SK-N-SH (cell line): Measurements from ENCODE around the gene RNASEH1. TPM values are rescaled to one million over a fixed set of nuclear protein-coding genes. Genes with fewer than 3 reads are reported as not detected.

Experiments used
- CTCF ChIA-PET: fragments of 300-600, 350-600 bp; formaldehyde crosslinking; extraction: SDS; loops from one replicate; lab custom pipeline; 2021; lab: Yijun Ruan, JAX
- POLR2A ChIA-PET: fragments of 350-600 bp; sonication (Branson Sonifier 250); formaldehyde crosslinking; extraction: SDS; loops from one replicate; lab custom pipeline; 2020; ENCODE audit warnings: antibody characterized with exemption, inconsistent platforms; lab: Yijun Ruan, JAX
- DNase-seq: peaks from one replicate; pipeline ENCODE4 v3.0.0; 2012
- H2AFZ ChIP-seq: fragments of 200-600 bp; sonication (generic); 2 replicates; pipeline ENCODE4 v1.8.1; 2016; ENCODE audit warnings: antibody characterized with exemption, mild to moderate bottlenecking, low read depth
- H3F3A ChIP-seq: fragments of 200-600 bp; sonication (generic); replicated peaks from 2 replicates; pipeline ENCODE3; 2016; ENCODE audit warnings: antibody characterized with exemption, mild to moderate bottlenecking; ENCODE audit not compliant: insufficient read depth
- H3K27ac ChIP-seq, 2 experiments: fragments of 200-500 bp in 1 of 2; fragments of 200-600 bp in 1 of 2; sonication (Bioruptor generic) in 1 of 2; sonication (generic), shearing (Covaris generic) in 1 of 2; 2 replicates each; pipeline versions ENCODE4 v1.5.1 to v1.6.1; 2014 to 2016; ENCODE audit warnings: low read depth in 2 of 2, inconsistent platforms in 1 of 2, low read length in 1 of 2, mild to moderate bottlenecking in 1 of 2, mixed read lengths in 1 of 2
- H3K27me3 ChIP-seq: fragments of 200-600 bp; sonication (generic), shearing (Covaris generic); 2 replicates; pipeline ENCODE4 v1.6.1; 2016; ENCODE audit warnings: mixed run types; ENCODE audit not compliant: insufficient read depth
- H3K36me3 ChIP-seq, 2 experiments: fragments of 200-500 bp in 1 of 2; fragments of 200-600 bp in 1 of 2; sonication (Bioruptor generic) in 1 of 2; sonication (generic) in 1 of 2; replicated peaks in 1 of 2; 2 replicates each; pipeline versions ENCODE3 to v1.5.1; 2014 to 2016; ENCODE audit warnings: low read length in 1 of 2, mild to moderate bottlenecking in 1 of 2; ENCODE audit not compliant: insufficient read depth in 2 of 2, control insufficient read depth in 1 of 2
- H3K4me1 ChIP-seq, 2 experiments: fragments of 200-500 bp in 1 of 2; fragments of 200-600 bp in 1 of 2; sonication (Bioruptor generic) in 1 of 2; sonication (generic), shearing (Covaris generic) in 1 of 2; 2 replicates each; pipeline versions ENCODE4 v1.5.1 to v1.6.1; 2014 to 2016; ENCODE audit warnings: low read depth in 1 of 2, low read length in 1 of 2, mixed run types in 1 of 2; ENCODE audit not compliant: insufficient read depth in 2 of 2, control insufficient read depth in 1 of 2
- H3K4me2 ChIP-seq: fragments of 200-600 bp; sonication (generic), shearing (Covaris generic); 2 replicates; pipeline ENCODE4 v1.6.1; 2017; ENCODE audit warnings: mixed run types
- H3K4me3 ChIP-seq, 2 experiments: fragments of 200-500 bp in 1 of 2; fragments of 200-600 bp in 1 of 2; sonication (Bioruptor generic) in 1 of 2; sonication (generic), shearing (Covaris generic) in 1 of 2; 2 replicates each; pipeline versions ENCODE4 v1.5.1 to v1.8.1; 2014 to 2016; ENCODE audit warnings: low read depth in 2 of 2, inconsistent platforms in 1 of 2, low read length in 1 of 2, mild to moderate bottlenecking in 1 of 2, mixed read lengths in 1 of 2, moderate library complexity in 1 of 2
- H3K79me2 ChIP-seq: fragments of 200-600 bp; sonication (generic); 2 replicates; pipeline ENCODE4 v1.8.1; 2017; ENCODE audit warnings: mild to moderate bottlenecking; ENCODE audit not compliant: insufficient read depth
- H3K9ac ChIP-seq: fragments of 200-600 bp; sonication (generic); 2 replicates; pipeline ENCODE4 v1.6.1; 2017; ENCODE audit warnings: mixed run types
- H3K9me2 ChIP-seq: fragments of 200-600 bp; sonication (generic); 2 replicates; pipeline ENCODE4 v1.6.1; 2017; ENCODE audit warnings: mixed run types
- H3K9me3 ChIP-seq: fragments of 200-600 bp; sonication (generic); 2 replicates; pipeline ENCODE4 v1.6.1; 2017; ENCODE audit warnings: mixed run types, mild to moderate bottlenecking, moderate library complexity
- H4K20me1 ChIP-seq: fragments of 200-600 bp; sonication (generic); 2 replicates; pipeline ENCODE4 v1.6.1; 2017; ENCODE audit warnings: mild to moderate bottlenecking, mixed run types; ENCODE audit not compliant: insufficient read depth
- ELF1 ChIP-seq: IDR thresholded peaks from 2 replicates; pipeline ENCODE4 v1.4.0; 2012
- IRF3 ChIP-seq: fragments of 150-350 bp; IDR thresholded peaks from 2 replicates; pipeline ENCODE4 v1.6.1; 2016; ENCODE audit warnings: mild to moderate bottlenecking, low read depth, low read length
- JUND ChIP-seq: IDR thresholded peaks from 2 replicates; pipeline ENCODE4 v1.4.0; 2012
- MEF2A ChIP-seq: IDR thresholded peaks from 2 replicates; pipeline ENCODE4 v1.4.0; 2012; ENCODE audit warnings: low read depth, borderline replicate concordance
- MXI1 ChIP-seq: IDR thresholded peaks from 2 replicates; pipeline ENCODE4 v1.6.1; 2012; ENCODE audit warnings: mild to moderate bottlenecking, low read depth, low read length, improper control_type of control experiment
- RFX5 ChIP-seq: IDR thresholded peaks from 2 replicates; pipeline ENCODE4 v1.6.1; 2012; ENCODE audit warnings: mild to moderate bottlenecking, improper control_type of control experiment, low read length
- SIN3A ChIP-seq: IDR thresholded peaks from 2 replicates; pipeline ENCODE4 v1.6.1; 2012; ENCODE audit warnings: low read depth, mild to moderate bottlenecking, low read length, moderate library complexity, borderline replicate concordance
- TAF1 ChIP-seq: IDR thresholded peaks from 2 replicates; pipeline ENCODE4 v1.6.1; 2012; ENCODE audit warnings: low read depth, mild to moderate bottlenecking, low read length, moderate library complexity, borderline replicate concordance
- WGBS: methylation state at CpG from one replicate; pipeline ENCODE4 v1.1.6; 2017; ENCODE audit warnings: low lambda C conversion rate; 5-methylcytosine and 5-hydroxymethylcytosine counted together
- polyA plus RNA-seq, 3 experiments: library from polyadenylated mRNA; depleted of rRNA; stranded (reverse); fragments of >200 nt; gene quantifications; 2 replicates each; pipeline ENCODE4 v1.2.3, GENCODE V29; 2012
- TF ChIP-seq, protein P1 (sequence below): IDR thresholded peaks from 2 replicates; pipeline ENCODE4 v1.6.1; 2012; ENCODE audit warnings: mild to moderate bottlenecking, low read depth, low read length, moderate library complexity
- TF ChIP-seq, protein P2 (sequence below): fragments of 200-600 bp; sonication (generic); IDR thresholded peaks from 2 replicates; pipeline ENCODE4 v1.6.1; 2017; ENCODE audit warnings: antibody characterized with exemption, mild to moderate bottlenecking, moderate library complexity
- TF ChIP-seq, protein P3 (sequence below): IDR thresholded peaks from 2 replicates; pipeline ENCODE4 v1.4.0; 2012; ENCODE audit warnings: low read depth, borderline replicate concordance

Gene RNASEH1
- polyA plus RNA-seq, 1 of the 3 experiments (the other 2 are of a cell fraction), result 34.4 TPM

- TF ChIP-seq MXI1, result no peak
Observed at GRCh38 chr2:3598197-3598910, 40.2 kb upstream of the RNASEH1 start (continued).

DNA sequence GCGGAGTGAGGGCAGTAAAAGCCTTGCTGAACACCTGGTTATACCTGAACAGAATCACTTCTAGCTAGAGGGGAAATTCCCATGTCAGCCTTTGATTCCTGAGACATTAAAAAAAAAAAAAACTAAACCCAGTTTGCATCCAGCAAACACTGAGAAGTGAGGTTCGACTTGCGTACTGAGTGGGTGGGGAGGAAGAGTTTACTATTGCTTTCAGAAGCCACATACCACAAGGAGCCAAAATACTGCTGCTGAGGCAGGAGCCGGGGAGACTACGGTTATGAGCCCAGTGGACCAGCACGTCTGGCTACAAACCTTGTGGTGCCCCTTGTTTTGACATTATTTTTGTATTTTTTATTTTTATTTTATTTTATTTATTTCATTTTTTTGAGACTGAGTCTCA, 39.4 kb upstream of the RNASEH1 start:
- H4K20me1 ChIP-seq, result no peaks in the 10 kb centered on the region
- ChIA-PET CTCF (no interaction called here), POLR2A (no interaction called here)
- H3K4me2 ChIP-seq, result no peak overlapping the region
- no peaks in the 10 kb centered on the region for H3K9me2 ChIP-seq
- peaks cover 1% of the 10 kb centered on the region for H3F3A ChIP-seq
- no peaks in the 10 kb centered on the region for H3K27me3 ChIP-seq
- no peak overlapping the region for H2AFZ ChIP-seq
- H3K4me1 ChIP-seq, result peaks cover 0 to 48% of the 10 kb centered on the region in 2 experiments; a peak in 2 of 4 replicates
- no peak overlapping the region for H3K4me3 ChIP-seq
- no peaks in the 10 kb centered on the region for H3K9me3 ChIP-seq
- DNase-seq, result no peak
- no peak overlapping the region for H3K9ac ChIP-seq
- H3K27ac ChIP-seq, result no peak overlapping the region
- no peaks in the 10 kb centered on the region for H3K36me3 ChIP-seq
- 76% methylated on average over 6 of the region's 6 CpGs for WGBS
- no peaks in the 10 kb centered on the region for H3K79me2 ChIP-seq
- TF ChIP-seq, protein P1, sequence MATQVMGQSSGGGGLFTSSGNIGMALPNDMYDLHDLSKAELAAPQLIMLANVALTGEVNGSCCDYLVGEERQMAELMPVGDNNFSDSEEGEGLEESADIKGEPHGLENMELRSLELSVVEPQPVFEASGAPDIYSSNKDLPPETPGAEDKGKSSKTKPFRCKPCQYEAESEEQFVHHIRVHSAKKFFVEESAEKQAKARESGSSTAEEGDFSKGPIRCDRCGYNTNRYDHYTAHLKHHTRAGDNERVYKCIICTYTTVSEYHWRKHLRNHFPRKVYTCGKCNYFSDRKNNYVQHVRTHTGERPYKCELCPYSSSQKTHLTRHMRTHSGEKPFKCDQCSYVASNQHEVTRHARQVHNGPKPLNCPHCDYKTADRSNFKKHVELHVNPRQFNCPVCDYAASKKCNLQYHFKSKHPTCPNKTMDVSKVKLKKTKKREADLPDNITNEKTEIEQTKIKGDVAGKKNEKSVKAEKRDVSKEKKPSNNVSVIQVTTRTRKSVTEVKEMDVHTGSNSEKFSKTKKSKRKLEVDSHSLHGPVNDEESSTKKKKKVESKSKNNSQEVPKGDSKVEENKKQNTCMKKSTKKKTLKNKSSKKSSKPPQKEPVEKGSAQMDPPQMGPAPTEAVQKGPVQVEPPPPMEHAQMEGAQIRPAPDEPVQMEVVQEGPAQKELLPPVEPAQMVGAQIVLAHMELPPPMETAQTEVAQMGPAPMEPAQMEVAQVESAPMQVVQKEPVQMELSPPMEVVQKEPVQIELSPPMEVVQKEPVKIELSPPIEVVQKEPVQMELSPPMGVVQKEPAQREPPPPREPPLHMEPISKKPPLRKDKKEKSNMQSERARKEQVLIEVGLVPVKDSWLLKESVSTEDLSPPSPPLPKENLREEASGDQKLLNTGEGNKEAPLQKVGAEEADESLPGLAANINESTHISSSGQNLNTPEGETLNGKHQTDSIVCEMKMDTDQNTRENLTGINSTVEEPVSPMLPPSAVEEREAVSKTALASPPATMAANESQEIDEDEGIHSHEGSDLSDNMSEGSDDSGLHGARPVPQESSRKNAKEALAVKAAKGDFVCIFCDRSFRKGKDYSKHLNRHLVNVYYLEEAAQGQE, result no peak
- TF ChIP-seq SIN3A (no peak), TAF1 (no peak), MEF2A (no peak), IRF3 (no peak), JUND (no peak), ELF1 (no peak), RFX5 (no peak)
- TF ChIP-seq, protein P2, sequence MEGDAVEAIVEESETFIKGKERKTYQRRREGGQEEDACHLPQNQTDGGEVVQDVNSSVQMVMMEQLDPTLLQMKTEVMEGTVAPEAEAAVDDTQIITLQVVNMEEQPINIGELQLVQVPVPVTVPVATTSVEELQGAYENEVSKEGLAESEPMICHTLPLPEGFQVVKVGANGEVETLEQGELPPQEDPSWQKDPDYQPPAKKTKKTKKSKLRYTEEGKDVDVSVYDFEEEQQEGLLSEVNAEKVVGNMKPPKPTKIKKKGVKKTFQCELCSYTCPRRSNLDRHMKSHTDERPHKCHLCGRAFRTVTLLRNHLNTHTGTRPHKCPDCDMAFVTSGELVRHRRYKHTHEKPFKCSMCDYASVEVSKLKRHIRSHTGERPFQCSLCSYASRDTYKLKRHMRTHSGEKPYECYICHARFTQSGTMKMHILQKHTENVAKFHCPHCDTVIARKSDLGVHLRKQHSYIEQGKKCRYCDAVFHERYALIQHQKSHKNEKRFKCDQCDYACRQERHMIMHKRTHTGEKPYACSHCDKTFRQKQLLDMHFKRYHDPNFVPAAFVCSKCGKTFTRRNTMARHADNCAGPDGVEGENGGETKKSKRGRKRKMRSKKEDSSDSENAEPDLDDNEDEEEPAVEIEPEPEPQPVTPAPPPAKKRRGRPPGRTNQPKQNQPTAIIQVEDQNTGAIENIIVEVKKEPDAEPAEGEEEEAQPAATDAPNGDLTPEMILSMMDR, result no peak
- TF ChIP-seq, protein P3, sequence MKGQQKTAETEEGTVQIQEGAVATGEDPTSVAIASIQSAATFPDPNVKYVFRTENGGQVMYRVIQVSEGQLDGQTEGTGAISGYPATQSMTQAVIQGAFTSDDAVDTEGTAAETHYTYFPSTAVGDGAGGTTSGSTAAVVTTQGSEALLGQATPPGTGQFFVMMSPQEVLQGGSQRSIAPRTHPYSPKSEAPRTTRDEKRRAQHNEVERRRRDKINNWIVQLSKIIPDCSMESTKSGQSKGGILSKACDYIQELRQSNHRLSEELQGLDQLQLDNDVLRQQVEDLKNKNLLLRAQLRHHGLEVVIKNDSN, result no peak
- TF ChIP-seq, all 33 proteins: peak for 0
